GM18508 (cell line): ENCODE data around the gene IP6K1.
"Not testable (repeated sequence)": the region's sequence is repeated elsewhere in the genome, so short reads cannot be mapped to it uniquely, and the experiment has no call there.

Source experiments
- ATAC-seq: cut with Tn5 transposase; IDR thresholded peaks from one replicate; pipeline ENCODE4 v1.9.1; 2021; ENCODE audit warnings: moderate number of reproducible peaks; ENCODE audit not compliant: insufficient read depth, unreplicated experiment

The IP6K1 gene

DNA sequence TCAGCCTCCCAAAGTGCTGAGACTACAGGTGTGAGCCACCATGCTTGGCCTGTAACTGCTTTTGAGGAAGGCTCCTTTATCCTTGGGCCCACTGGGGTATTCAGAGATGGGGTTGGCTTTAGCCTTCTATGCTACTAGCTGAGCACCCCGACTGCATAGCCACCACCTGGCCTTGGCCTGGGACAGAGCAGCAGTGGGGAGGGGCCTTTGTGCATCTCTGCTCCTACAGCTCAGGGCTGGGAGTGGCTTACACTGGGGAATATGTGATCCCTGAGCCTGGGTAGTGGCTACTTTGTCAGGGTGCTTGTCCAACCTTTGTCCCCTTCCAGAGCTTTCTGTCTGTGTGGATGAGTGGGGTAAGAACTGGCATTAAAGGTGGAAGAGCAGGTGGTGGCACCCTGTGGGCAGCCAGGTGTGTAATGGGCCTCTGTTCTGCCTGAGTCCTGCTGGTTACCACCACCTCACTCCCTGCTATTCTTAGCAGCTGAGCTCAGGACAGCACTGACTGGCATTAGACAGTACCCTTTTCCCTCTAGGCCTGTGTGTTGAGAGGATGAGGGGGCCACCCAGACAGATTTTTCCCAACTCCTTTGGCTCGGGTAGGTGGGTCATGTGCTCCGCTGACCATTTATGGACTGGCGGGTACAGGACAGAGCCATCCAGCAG lies 90.9 kb downstream of the IP6K1 start:
- not testable (repeated sequence) for ATAC-seq

GRCh38 chr3:49694409-49695070 lies 91.8 kb downstream of the IP6K1 start:
- not testable (repeated sequence) for ATAC-seq

- not testable (repeated sequence) for ATAC-seq
Measured at GRCh38 chr3:49691481-49691880, 94.9 kb downstream of the IP6K1 start.

GRCh38 chr3:49690856-49691255 lies 95.5 kb downstream of the IP6K1 start:
- ATAC-seq = not testable (repeated sequence)

- ATAC-seq = not testable (repeated sequence)
Measured at GRCh38 chr3:49689908-49690624, 96.3 kb downstream of the IP6K1 start.

DNA sequence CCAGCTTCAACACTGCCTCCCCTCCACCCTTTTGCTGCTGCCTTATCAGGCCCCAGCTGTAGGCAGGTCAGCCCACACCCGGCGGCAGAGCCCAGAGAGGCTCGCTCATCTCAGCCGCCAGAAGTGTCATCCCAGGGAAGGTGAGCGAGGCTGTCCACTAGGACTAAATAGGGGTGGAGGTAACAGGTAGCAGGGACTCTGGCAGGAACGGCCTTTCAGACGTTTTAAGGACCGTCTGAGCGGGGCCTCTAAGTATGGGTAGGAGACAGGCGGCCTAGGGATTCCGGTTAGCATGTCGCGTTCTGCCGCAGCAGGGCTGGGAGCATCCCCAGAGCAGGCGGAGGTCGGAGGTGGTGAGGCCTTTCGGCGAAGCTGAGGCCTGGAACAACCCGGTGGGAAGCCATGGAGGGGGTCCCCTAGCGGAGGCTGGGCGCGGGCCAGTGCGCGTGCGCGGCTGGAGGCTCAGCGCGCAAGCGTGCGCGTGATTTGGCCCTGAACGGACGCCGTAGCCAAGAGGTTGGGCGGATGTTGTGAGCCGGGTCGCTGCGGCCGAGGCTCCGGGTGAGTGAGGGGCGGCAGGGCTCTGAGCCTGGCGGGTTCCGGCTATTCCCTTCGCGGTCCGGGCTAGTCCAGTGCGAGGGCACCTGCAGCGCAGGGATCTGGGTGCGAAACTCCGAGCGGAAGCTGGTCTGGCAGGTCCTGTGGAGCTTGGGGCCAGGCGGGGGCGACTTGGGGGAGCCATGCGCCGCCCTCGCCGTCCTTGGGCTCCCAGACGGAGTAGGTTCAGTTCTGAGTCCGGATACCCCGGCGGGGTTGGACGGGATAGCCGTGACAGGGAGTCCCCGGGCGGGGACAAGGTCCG lies 97.1 kb downstream of the IP6K1 start, which contains the start of the genes MST1 and RNF123:
Gene MST1, minus strand, starts transcription at position 429 of the 862 bp plus-strand sequence. CDS start 783 bp downstream, outside the sequence.
Gene RNF123, plus strand, starts transcription at position 512 of the 862 bp plus-strand sequence. CDS start 1,609 bp downstream, outside the sequence.
- ATAC-seq = no peak

GRCh38 chr3:49688338-49689045 lies 97.8 kb downstream of the IP6K1 start:
- ATAC-seq = not testable (repeated sequence)

DNA sequence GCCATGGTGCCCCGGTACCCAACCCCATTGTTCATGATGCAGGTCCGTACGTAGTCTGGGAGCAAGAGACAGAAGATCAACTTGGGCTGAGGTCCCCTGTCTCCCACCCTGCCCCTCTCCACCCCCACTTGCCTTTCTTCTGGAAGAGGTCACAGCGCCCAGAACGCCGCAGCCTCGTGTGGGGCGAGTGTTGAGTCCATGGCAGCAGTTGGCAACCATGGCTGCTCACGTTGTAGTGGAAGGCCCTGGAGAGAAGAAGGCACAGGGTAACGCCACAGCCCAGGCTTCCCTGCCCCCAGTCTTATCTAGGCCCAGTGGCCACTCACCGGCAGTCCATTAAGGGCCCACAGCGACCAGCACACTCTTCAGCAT lies 98.9 kb downstream of the IP6K1 start:
- not testable (repeated sequence) for ATAC-seq

- not testable (repeated sequence) for ATAC-seq
Measured at GRCh38 chr3:49686769-49687423, 99.4 kb downstream of the IP6K1 start.

DNA sequence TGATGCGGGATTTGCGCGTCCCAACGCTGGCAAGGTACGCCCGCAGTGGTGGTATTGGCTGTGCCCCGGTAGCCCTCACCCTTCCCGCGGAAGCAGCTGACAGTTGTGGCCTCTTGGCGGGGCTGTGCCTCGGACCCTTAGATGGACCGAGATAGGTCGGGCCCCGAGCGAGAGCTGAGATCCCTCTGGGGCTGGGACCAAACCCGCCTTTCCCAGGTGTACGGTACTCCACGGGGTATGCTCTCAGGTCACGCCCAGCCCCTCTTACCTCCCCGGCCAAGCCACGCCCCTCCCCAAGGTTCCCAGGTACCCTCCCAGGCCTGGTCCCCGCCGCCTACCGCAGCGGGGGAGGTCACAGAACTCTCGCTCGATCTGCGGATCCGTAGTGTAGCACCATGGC lies 100.0 kb downstream of the IP6K1 start:
- ATAC-seq = not testable (repeated sequence)

DNA sequence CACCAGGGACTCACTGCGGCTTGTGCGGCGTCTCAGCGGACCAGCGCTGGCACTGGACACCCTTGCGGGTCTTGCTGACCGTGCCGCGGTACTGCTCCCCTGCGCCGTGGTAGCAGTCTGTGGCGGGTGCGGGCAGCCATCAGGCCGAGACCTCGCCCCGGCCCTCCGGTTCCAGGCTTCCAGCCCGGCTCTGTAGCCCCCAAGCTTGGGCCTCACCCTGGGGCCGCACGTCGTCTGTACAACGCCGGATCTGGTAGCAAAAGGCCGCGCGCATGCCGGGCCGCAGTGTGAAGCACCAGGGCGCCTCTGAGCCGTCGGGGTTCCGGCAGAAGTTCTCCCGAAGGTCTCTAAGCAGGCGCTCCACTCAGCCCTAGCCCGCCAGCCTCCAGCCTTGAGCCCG lies 100.5 kb downstream of the IP6K1 start:
- ATAC-seq = not testable (repeated sequence)

GRCh38 chr3:49685103-49685502 lies 101.2 kb downstream of the IP6K1 start:
- ATAC-seq = not testable (repeated sequence)

DNA sequence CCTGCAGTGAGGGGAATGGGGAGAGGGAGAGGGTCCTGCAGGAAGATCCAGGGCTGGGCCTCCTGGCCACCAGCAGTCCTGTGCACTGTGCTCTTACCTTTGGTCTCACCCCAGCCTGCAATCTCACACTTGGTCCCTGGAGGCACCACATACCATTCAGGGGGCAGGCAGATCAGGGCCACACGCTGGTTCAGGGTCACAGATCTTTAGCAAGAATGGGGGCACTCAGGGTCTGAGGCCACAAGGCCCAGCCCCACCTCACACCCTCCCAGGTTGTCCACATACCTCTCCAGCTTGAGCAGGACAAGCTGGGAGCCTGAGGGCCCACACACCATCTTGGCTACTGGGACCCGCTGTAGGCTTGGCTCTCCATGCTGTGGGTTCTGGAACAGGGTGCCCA lies 101.9 kb downstream of the IP6K1 start:
- not testable (repeated sequence) for ATAC-seq

DNA sequence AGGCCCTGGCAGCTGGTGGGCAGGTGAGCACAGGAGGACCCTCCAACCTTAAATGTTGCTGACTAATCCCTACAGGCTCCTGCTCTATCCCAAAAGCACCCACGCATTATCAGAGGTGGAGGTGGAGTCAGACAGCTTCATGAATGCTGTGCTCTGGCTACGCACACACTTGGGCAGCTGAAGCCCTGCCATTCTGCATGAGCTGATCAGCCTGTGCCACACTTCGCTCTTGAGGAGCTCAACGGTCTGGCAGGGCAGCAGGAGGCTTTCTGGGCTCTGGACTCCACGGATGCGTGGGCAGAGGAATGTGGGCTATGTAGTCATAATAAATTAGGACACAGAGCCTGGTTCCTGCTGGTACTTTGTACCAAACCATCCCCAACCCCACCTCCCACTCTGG lies 103.2 kb downstream of the IP6K1 start:
- ATAC-seq = no peak

DNA sequence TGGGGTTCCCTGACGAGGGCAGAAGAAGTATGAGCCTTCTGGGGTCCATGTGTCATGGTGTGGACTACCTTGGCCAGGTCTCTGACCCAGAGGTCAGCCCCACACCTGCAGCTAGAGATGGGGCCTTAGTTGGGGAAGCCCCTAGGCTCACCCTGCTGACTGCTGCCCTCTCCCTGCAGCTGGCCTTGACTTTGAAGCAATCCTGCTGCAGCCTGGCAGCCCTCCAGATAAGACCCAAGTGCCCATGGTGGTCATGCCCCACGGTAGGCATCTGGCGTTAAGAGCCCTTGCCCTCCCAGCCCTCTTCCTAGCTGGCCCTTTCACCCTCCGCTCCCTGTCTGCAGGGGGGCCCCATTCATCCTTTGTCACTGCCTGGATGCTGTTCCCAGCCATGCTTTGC lies 104.8 kb downstream of the IP6K1 start:
- no peak for ATAC-seq

GRCh38 chr3:49681232-49681522 lies 105.2 kb downstream of the IP6K1 start:
- ATAC-seq = no peak

DNA sequence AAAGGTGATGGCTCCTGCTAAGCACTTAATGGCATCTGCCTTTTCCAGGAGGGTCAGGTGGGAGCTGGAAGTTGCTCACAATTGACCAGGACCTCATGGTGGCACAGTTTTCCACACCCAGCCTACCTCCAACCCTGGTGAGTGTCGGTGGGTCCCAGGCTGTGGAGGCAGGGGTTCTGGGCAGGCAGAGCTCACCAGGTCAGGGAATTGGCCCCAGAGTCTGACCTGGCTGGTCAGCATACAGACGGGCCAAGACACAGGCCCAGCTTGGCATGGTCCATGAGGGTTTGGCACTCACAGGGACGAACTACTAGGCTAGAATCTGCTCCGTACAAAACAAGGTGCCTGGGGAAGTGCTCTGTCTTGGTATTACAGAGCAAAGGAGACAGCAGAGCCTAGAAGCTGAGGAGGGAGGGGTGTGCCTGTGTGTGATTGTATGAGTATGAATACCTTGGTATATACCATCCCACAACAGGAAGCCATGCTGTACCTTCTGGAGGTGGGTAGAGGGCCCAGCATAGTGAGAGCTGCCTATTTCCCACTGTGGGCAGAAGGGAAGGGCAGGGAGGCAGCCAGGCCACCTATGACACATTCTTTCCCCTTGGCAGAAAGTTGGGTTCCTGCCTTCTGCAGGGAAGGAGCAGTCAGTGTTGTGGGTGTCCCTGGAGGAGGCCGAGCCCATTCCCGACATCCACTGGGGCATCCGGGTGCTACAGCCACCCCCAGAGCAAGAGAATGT lies 105.7 kb downstream of the IP6K1 start:
- no peak for ATAC-seq

GRCh38 chr3:49675912-49676311 lies 110.4 kb downstream of the IP6K1 start:
- ATAC-seq = no peak
